Measurements from ENCODE around the gene GRK3. TPM values are rescaled to one million over a fixed set of nuclear protein-coding genes. Genes with fewer than 3 reads are reported as not detected.

GRK3 gene
- total and polyA plus RNA-seq, 2 donors (not counting 3 experiments of a cell fraction or from before 2014, with no cell fraction given) = 0.68 to 4.4 TPM

DNA sequence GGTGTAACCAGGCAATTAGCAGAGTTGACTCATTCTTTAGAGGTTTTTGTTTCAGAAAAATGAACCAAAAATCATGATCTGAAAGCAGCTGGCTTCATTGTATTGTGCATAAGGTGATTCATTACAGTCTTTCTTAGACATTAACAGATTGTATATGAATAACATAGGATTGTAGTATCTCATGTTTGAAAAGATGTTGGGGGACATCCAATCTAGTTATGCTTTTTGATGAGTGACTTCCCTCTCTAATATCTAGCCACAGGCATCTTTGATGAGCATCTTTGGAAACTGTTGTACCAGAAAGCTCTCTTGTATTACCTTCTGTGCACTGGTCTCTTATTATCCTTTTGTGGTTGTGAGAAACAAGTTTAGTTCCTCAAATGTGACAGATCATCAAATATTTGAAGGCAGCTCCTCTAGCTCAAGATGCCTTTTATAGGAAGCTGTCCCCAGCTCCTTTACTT is 8.3 kb downstream of the GRK3 start:
- POLR2A ChIA-PET = no interaction called here
- no peak overlapping the region for H3K27ac ChIP-seq (ENCODE audit: insufficient read depth, low read depth, low read length)
- CTCF ChIA-PET = interaction anchor here (1.1 to 1.2 kb wide), 2 partner anchors 28 to 200 kb away, joined by 3 to 4 read pairs; no protein-coding TSS in a partner anchor

DNA sequence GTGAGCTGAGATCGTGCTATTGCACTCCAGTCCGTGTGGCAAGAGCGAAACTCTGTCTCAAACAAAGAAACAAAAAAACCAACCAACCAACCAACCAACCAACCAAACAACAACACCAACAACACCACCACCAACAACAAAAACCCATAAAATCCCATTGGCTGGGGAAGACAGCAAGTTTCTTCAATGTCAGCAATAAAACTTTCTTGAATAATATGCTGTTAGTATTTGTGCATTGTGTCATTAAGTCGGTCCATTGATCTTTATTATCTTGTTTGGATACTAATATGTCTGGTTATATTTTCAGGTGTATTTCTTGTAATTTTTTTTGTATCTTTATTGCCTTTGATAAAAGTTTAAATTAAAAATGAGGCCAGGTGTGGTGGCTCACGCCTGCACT is 9.4 kb downstream of the GRK3 start:
- no peak for TF ChIP-seq POLR2AphosphoS5 (IDR thresholded peaks at IDR 0.05; ENCODE audit: insufficient read depth, low read depth, low read length)
- TF ChIP-seq FOS (IDR thresholded peaks at IDR 0.05; ENCODE audit: borderline replicate concordance, insufficient read depth, low read length) = no peak
- TF ChIP-seq, protein P1, sequence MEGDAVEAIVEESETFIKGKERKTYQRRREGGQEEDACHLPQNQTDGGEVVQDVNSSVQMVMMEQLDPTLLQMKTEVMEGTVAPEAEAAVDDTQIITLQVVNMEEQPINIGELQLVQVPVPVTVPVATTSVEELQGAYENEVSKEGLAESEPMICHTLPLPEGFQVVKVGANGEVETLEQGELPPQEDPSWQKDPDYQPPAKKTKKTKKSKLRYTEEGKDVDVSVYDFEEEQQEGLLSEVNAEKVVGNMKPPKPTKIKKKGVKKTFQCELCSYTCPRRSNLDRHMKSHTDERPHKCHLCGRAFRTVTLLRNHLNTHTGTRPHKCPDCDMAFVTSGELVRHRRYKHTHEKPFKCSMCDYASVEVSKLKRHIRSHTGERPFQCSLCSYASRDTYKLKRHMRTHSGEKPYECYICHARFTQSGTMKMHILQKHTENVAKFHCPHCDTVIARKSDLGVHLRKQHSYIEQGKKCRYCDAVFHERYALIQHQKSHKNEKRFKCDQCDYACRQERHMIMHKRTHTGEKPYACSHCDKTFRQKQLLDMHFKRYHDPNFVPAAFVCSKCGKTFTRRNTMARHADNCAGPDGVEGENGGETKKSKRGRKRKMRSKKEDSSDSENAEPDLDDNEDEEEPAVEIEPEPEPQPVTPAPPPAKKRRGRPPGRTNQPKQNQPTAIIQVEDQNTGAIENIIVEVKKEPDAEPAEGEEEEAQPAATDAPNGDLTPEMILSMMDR (IDR thresholded peaks at IDR 0.05; ENCODE audit: extremely low read depth in 1 of 2, insufficient read depth in 1 of 2, low read depth in 1 of 2, low read length in 2 of 2) = no peak
- no peak for TF ChIP-seq MYC (IDR thresholded peaks at IDR 0.05; ENCODE audit: low read depth, low read length)
- no peak for DNase-seq (ENCODE audit: low read depth, low spot score)
- Histone ChIP-seq H3K79me2 (ENCODE audit: control insufficient read depth, insufficient read depth, low read length) (no peaks in the 10 kb centered on the region), H2AFZ (ENCODE audit: low read depth, low read length) (no peak overlapping the region), H3K27me3 (ENCODE audit: control insufficient read depth in 2 of 2, insufficient read depth in 2 of 2, low read length in 2 of 2) (no peaks in the 10 kb centered on the region), H3K36me3 (ENCODE audit: control insufficient read depth in 2 of 2, extremely low read depth in 1 of 2, insufficient read depth in 2 of 2, low read length in 2 of 2) (no peaks in the 10 kb centered on the region), H3K4me2 (ENCODE audit: insufficient read depth, low read length) (no peak overlapping the region), H3K9me1 (replicated peaks; ENCODE audit: control insufficient read depth, extremely low read depth, insufficient read depth, low read length) (no peaks in the 10 kb centered on the region), H3K9me3 (replicated peaks; ENCODE audit: control insufficient read depth, insufficient read depth, low read length) (no peaks in the 10 kb centered on the region), H4K20me1 (replicated peaks; ENCODE audit: control insufficient read depth, extremely low read depth, insufficient read depth, low read length) (no peaks in the 10 kb centered on the region), H3K4me3 (replicated peaks in 1 of 3; ENCODE audit: insufficient read depth in 1 of 3, low read depth in 1 of 3, low read length in 3 of 3) (no peak overlapping the region), H3K9ac (replicated peaks; ENCODE audit: extremely low read depth, insufficient read depth, low read length) (no peak overlapping the region), H3K27ac (ENCODE audit: insufficient read depth, low read depth, low read length) (no peak overlapping the region), H3K4me1 (ENCODE audit: control insufficient read depth, extremely low read depth, insufficient read depth, low read length) (no peaks in the 10 kb centered on the region)
- intact Hi-C loops (cut with micrococcal nuclease) = no loop called here
- dilution Hi-C loops (cut with MboI; ENCODE audit: extremely low pct_ligation_motif_present, low sequenced_read_pairs) = no loop called here
- FAIRE-seq = no peak
- ChIA-PET POLR2A (no interaction called here), CTCF (no interaction called here)
- no TSS peak for BruUV-seq (replicated peaks)

More for the DNA sequence above, 8.3 kb downstream of the GRK3 start:
- intact Hi-C loops (cut with micrococcal nuclease) = no loop called here
- Histone ChIP-seq H3K4me1 (ENCODE audit: control insufficient read depth, extremely low read depth, insufficient read depth, low read length) (no peaks in the 10 kb centered on the region), H3K79me2 (ENCODE audit: control insufficient read depth, insufficient read depth, low read length) (no peaks in the 10 kb centered on the region), H3K9ac (replicated peaks; ENCODE audit: extremely low read depth, insufficient read depth, low read length) (no peak overlapping the region), H4K20me1 (replicated peaks; ENCODE audit: control insufficient read depth, extremely low read depth, insufficient read depth, low read length) (no peaks in the 10 kb centered on the region), H2AFZ (ENCODE audit: low read depth, low read length) (no peak overlapping the region), H3K9me1 (replicated peaks; ENCODE audit: control insufficient read depth, extremely low read depth, insufficient read depth, low read length) (no peaks in the 10 kb centered on the region), H3K9me3 (replicated peaks; ENCODE audit: control insufficient read depth, insufficient read depth, low read length) (no peaks in the 10 kb centered on the region), H3K4me3 (replicated peaks in 1 of 3; ENCODE audit: insufficient read depth in 1 of 3, low read depth in 1 of 3, low read length in 3 of 3) (no peak overlapping the region), H3K4me2 (ENCODE audit: insufficient read depth, low read length) (no peak overlapping the region), H3K27me3 (ENCODE audit: control insufficient read depth in 2 of 2, insufficient read depth in 2 of 2, low read length in 2 of 2) (no peaks in the 10 kb centered on the region), H3K36me3 (ENCODE audit: control insufficient read depth in 2 of 2, extremely low read depth in 1 of 2, insufficient read depth in 2 of 2, low read length in 2 of 2) (no peaks in the 10 kb centered on the region)
- dilution Hi-C loops (cut with MboI; ENCODE audit: extremely low pct_ligation_motif_present, low sequenced_read_pairs) = no loop called here
- FAIRE-seq (no peak), DNase-seq (ENCODE audit: low read depth, low spot score) (no peak)
- BruUV-seq (replicated peaks) = no TSS peak
- no peak for TF ChIP-seq JUN (IDR thresholded peaks at IDR 0.05; ENCODE audit: borderline replicate concordance, insufficient read depth, insufficient read length, low read depth)
- TF ChIP-seq EZH2 (IDR thresholded peaks at IDR 0.05; ENCODE audit: borderline replicate concordance, low read depth, low read length, severe bottlenecking) = no peak
- TF ChIP-seq GATA2 (IDR thresholded peaks at IDR 0.05; ENCODE audit: insufficient read depth, insufficient read length, low read depth, low read length) = no peak
- no peak for TF ChIP-seq MYC (IDR thresholded peaks at IDR 0.05; ENCODE audit: low read depth, low read length)
- TF ChIP-seq POLR2A (IDR thresholded peaks at IDR 0.05; ENCODE audit: low read depth, low read length) = no peak
